ACHN (cell line): ENCODE data around the gene MOXD1.
"Not testable (repeated sequence)": the region's sequence is repeated elsewhere in the genome, so short reads cannot be mapped to it uniquely, and the experiment has no call there.

Experiments used
- DNase-seq: peaks from one replicate; pipeline ENCODE4 v3.0.0-alpha.2; 2015
- in situ Hi-C: cut with HindIII; loops from 2 replicates; pipeline ENCODE4 v1.10.0; 2017; ENCODE audit warnings: low sequenced_read_pairs, low pct_ligation_motif_present, low pct_unique_long_range_greater_than_20kb

MOXD1 gene

GRCh38 chr6:132300323-132300949, 100.8 kb downstream of the MOXD1 start:
- in situ Hi-C loops: no loop called here

DNA sequence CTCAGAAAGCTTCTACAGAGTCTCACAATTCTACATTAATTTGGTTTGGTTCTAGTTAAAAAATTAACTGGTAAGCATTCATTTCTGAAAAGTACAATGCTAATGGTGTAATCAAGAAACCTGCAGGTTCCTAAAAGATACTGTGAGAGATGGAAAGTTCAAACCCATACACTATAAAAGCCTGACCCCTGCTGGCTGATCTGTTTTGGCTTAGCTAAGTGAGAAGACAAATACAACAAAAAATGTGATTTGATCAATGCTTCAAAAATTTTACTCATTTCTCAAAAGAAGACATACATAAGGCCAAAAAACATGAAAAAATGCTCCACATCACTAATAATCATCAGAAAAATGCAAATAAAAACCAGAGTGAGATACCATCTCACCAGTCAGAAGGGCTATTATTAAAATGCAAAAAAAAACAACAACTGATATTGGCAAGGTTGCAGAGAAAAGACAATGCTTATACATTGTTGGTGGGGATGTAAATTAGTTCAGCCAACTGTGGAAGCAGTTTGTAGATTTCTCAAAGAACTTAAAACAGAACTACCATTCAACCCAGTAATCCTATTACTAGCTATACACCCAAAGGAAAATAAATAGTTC, 102.8 kb downstream of the MOXD1 start:
- DNase-seq: peak; percentile 47
- in situ Hi-C loops: loop anchor here (25.0 kb wide), 1 partner anchor 189 kb away; no protein-coding TSS in a partner anchor

More at GRCh38 chr6:132300323-132300949, 100.8 kb downstream of the MOXD1 start:
- peak; percentile 60 for DNase-seq

DNA sequence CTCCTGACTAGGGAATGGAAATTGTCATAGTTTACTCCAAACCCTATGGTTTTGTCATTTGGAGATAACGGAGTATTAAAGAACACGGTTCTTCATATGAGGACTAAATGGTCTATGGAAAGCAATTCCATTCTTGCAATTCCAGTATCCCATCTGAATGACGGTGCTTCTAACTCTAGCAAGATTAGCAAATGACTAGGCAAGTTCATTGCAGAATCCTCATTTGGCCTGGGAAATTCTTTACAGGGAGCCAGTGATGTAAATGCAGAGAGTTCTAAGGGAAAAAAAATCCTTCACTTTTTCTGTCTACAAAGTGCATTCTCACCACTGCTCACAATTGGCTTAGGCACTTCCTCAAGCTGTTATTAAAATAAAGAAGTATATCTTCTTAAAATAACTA, 111.5 kb downstream of the MOXD1 start:
- in situ Hi-C loops: loop anchor here (25.0 kb wide), 1 partner anchor 198 kb away; no protein-coding TSS in a partner anchor
- no peak for DNase-seq

GRCh38 chr6:132287101-132287500, 114.2 kb downstream of the MOXD1 start:
- in situ Hi-C loops: loop anchor here (25.0 kb wide), 1 partner anchor 200 kb away; no protein-coding TSS in a partner anchor

GRCh38 chr6:132286298-132287019, 114.8 kb downstream of the MOXD1 start:
- no peak for DNase-seq
- in situ Hi-C loops: loop anchor here (25.0 kb wide), 1 partner anchor 201 kb away; no protein-coding TSS in a partner anchor

More at GRCh38 chr6:132287101-132287500, 114.2 kb downstream of the MOXD1 start:
- DNase-seq: no peak

DNA sequence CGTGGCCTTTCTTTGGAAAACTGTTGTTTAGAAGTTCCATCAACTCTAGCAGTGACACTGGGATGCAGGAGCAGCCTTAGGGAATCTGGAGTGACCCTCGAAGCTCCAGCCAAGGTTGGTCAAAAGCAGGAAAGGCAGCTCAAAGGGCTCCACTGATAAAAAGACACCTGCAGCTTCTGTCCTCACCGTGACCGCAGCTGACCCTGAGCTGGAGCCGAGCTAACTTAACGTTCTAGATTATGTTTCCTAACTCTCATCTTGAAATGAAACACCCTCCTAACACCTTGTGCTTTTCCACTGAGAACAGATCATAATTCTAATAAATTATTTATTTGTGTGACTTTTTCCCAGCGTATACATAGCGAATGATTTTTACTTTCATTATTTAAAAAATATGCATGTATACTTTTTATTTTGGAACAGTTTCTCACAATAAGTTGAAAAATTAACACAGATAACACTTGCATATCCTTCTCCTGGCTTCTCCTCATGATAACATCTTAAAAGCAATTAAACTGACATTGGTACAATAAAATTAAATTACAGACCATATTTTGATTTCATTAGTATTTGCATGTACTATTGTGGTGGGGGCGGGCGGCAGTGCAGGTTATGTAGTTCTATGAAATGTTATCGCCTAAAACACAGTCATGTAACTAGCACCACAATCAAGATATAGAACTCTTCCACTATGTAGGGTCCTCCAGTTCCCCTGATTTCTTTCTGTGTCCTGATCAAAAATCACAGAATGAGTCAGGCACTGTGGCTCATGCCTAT, 116.1 kb downstream of the MOXD1 start:
- DNase-seq: no peak
- in situ Hi-C loops: loop anchor here (25.0 kb wide), 1 partner anchor 202 kb away; no protein-coding TSS in a partner anchor

DNA sequence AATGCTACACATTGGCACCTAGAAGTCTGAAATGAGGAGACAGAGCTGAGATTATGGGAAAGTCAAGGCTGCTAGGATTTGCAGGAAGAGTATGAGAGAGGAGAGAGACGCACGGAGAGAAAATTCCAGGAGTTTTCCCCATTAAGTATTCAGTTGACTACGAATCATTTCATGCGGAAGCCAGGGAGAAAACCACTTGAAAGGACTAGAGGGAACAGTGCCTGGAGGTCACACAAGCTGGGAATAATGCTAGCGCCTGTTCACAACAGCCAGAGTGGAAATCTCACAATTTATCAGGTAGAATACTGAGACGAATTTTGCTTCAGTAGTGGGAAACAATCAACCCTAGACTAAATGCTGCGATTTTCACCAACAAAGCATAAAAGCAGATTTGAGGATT, 118.6 kb downstream of the MOXD1 start:
- DNase-seq: no peak
- in situ Hi-C loops: loop anchor here (25.0 kb wide), 1 partner anchor 205 kb away; no protein-coding TSS in a partner anchor

DNA sequence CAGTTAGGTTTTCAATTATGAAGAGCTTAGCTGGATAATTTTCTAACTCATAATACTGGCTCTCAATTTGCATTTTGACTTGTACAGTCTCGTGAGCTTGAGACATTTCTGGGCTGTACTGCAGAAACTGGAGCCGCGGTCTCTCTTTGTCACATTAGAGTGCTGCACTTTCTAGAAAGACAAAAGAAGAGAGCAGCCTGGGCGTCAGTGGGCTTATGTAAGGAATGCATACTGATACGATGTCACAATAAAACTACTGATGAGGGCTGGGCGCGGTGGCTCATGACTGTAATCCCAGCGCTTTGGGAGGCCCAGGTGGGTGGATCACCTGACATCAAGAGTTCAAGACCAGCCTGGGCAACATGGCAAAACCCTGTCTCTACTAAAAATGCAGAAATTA, 120.8 kb downstream of the MOXD1 start:
- in situ Hi-C loops: loop anchor here (25.0 kb wide), 1 partner anchor 207 kb away; no protein-coding TSS in a partner anchor
- no peak for DNase-seq

DNA sequence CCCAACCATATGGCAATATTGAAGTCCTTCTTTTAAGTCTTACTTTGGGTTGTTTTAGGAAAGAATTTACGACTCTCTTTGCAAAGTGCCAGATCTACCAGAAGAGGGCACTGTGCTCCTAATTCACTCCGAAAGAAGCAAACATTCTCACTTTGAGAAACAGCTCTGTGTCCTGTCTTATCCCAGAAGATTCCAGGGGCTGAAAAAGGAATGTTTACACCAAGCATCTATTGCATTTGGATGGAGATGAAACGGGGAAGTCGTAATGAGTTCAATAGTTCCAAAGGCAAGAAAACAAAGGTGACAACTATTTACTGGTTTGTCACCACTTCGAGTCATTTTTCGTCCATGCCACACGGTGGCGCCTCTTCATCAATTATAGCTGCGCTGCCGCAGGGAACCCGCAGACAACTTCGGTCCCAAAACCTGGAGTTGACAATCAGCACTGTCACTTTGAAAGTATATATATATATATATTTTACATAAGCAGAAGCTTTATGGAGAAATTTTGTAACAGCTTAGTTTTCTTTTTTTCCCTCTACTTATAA, 121.6 kb downstream of the MOXD1 start:
- in situ Hi-C loops: loop anchor here (25.0 kb wide), 1 partner anchor 208 kb away; no protein-coding TSS in a partner anchor
- peak; percentile 71 for DNase-seq

DNA sequence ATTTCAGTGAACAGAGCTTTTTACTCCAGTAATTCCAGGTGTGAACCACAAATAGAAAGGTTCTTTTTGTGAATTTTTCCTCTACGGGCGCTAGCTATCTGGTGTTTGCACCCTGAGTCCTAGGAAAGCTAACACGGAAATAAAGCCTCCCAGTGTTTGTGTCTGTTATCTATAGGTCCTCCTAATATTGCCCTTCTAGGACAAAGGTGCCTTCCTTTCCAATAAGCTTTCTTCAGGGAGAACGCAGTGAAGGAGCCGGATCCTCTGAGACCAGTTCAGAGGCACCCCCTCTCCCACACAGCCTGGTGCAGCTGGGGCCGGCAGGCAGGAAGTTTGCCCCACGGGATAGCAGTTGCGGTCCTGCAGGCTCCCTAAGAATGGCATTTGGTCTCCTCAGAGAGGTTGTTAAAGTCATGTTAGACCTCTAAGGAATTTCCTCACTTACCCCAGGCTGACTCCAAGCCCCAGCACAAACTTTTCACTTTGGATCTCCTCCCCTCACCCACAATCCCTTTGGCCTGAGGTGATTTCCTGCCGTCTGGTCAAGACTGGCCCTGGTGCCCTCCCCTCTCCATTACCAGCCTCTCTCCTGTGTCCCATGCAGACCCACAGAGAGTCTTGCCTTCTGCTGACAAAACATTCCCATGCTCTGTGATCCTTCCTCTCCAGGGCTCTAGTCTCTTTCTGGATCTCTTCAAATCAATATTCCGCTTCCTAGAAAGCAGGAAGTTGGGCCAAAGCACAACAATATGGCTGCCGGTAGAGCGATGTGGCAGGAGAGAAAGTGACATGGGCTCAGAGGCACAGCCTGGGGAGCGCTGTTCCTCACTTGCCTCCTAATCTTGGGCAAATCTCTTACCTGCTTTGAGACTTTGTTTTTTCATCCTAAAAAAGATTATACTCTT, 126.0 kb downstream of the MOXD1 start:
- DNase-seq: no peak
- in situ Hi-C loops: loop anchor here (25.0 kb wide), 1 partner anchor 212 kb away; no protein-coding TSS in a partner anchor

- in situ Hi-C loops: no loop called here
Observed at GRCh38 chr6:132272776-132273175, 128.5 kb downstream of the MOXD1 start.

DNA sequence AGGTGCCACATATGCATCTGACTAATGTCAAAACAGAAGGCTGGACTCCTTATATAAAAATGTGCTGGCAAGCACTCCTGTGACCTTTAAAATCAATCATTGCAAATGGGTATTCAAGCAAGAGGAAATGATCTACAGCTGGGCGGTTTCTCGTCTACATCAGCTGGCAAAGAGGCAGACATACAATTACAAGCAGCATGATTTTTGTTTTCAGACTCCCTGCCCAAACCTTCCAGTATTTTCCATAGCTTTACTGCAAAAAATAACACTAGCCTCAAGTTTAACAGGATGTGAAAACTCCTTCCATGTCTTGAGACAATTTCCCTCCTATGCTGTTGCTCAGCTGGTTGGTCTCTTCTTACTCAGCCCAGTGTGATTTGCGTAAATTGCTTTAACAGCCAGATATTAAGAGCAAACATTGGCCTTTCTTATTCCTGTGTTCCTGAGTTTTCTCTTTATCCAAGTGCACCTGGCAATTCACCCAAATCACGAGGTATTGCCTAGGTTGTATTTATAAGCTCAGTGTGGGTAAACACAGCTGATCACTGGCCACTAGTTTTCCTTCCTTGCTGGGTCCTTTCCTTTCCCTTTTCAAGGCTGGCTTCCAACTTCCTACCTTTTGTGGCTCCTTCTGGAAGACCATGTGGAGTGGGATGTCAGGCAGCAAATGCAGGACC, 130.4 kb downstream of the MOXD1 start:
- no peak for DNase-seq
- in situ Hi-C loops: no loop called here

More at GRCh38 chr6:132272776-132273175, 128.5 kb downstream of the MOXD1 start:
- no peak for DNase-seq

- in situ Hi-C loops, DNase-seq: not testable (repeated sequence)
Observed at GRCh38 chr6:132268666-132269065, 132.6 kb downstream of the MOXD1 start.

DNA sequence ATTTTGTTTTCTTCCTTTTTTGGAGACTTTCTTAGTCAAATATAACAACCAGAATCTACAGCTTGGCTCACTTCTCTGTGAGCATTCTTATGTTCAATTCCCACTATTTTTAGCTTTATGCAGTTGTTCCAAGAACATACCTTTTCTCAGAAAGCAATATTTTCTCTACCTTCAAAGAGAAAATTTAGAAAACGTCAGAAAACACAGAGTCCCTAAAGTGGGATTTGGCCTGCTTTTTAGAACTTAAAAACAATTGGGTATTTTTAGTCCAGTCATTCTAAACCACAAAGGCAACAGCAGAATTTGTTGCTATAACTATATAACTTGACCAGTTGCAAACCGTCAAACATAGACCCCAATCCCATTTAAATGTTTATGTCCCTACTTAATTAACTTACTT, 133.1 kb downstream of the MOXD1 start:
- in situ Hi-C loops: no loop called here
- no peak for DNase-seq

- in situ Hi-C loops: no loop called here
- no peak for DNase-seq
Observed at GRCh38 chr6:132265451-132266097, 135.7 kb downstream of the MOXD1 start.

DNA sequence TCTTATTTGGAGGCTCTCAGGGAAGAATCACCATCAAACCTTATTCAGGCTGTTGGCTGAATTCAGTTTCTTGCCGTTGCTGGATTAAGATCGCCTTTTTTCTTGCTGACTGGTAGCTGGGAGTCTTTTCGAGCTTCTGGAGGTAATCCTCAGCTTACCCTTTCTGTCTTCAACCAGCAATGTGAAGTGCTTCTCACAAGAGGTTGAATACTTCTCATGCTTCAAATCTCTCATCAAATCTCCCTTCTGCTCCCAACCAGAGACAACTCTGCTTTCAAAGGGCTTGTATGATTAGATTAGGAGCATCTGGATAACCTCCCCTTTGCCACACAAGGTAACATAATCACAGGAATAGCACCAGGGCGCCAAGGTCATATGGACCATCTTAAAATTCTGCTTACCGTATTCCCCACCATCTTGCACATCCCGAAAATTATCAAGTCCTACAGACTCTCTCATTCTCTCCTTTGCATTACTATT, 137.2 kb downstream of the MOXD1 start:
- in situ Hi-C loops: no loop called here

More for the DNA sequence above, 137.2 kb downstream of the MOXD1 start:
- no peak for DNase-seq
